ENCODE data around the gene TMEM150A. TPM values are rescaled to one million over a fixed set of nuclear protein-coding genes. Genes with fewer than 3 reads are reported as not detected.

TMEM150A gene
- total RNA-seq, 6 experiments from 2014 or later, result 20.0 to 26.7 (median 21.9) TPM

GRCh38 chr2:85554980-85555612, 47.4 kb downstream of the TMEM150A start:
- peaks cover 0 to 16% (median 12%) of the 10 kb centered on the region in 4 donors for H3K4me1 ChIP-seq
- ATAC-seq (no peak), DNase-seq (no peak)
- no peaks in the 10 kb centered on the region for H3K27me3 ChIP-seq
- WGBS (ENCODE audit: insufficient coverage, low coverage, low lambda C conversion rate, missing lambda C conversion rate), result 100% methylated on average over 3 of the region's 3 CpGs
- H3K36me3 ChIP-seq, result peaks cover 8 to 85% (median 41%) of the 10 kb centered on the region in 4 donors
- no peak overlapping the region for H3K27ac ChIP-seq
- intact Hi-C loops (cut with DNase I), result loop anchor here (5.0 kb wide), 2 partner anchors 133 to 138 kb away; partner anchors contain the start of gene SH2D6 (in 1 of the 2)
- TF ChIP-seq CTCF (IDR thresholded peaks at IDR 0.05) (no peak), POLR2A (IDR thresholded peaks at IDR 0.05) (no peak)
- H3K9me3 ChIP-seq, result no peaks in the 10 kb centered on the region
- no peak overlapping the region for H3K4me3 ChIP-seq

- WGBS (ENCODE audit: insufficient coverage, low coverage, low lambda C conversion rate, missing lambda C conversion rate), result 67% methylated on average over 4 of the region's 6 CpGs
- H3K27me3 ChIP-seq, result no peaks in the 10 kb centered on the region
- H3K27ac ChIP-seq, result no peak overlapping the region
- H3K4me1 ChIP-seq, result peaks cover 0 to 4% (median 0%) of the 10 kb centered on the region in 4 donors
- TF ChIP-seq CTCF (IDR thresholded peaks at IDR 0.05) (no peak), POLR2A (IDR thresholded peaks at IDR 0.05) (no peak)
- intact Hi-C loops (cut with DNase I), result loop anchor here (5.0 kb wide), 2 partner anchors 131 to 136 kb away; partner anchors contain the start of gene SH2D6 (in 1 of the 2)
- H3K4me3 ChIP-seq, result no peak overlapping the region
- peaks cover 6 to 92% (median 45%) of the 10 kb centered on the region in 4 donors for H3K36me3 ChIP-seq
- ATAC-seq (no peak), DNase-seq (no peak)
- H3K9me3 ChIP-seq, result no peaks in the 10 kb centered on the region
Observed at GRCh38 chr2:85553184-85553583, 49.3 kb downstream of the TMEM150A start.

- WGBS (ENCODE audit: insufficient coverage, low coverage, low lambda C conversion rate, missing lambda C conversion rate), result 46% methylated on average over 8 of the region's 9 CpGs
- Histone ChIP-seq H3K4me3 (no peak overlapping the region), H3K27me3 (no peaks in the 10 kb centered on the region), H3K36me3 (peaks cover 6 to 84% (median 42%) of the 10 kb centered on the region in 4 donors), H3K9me3 (no peaks in the 10 kb centered on the region), H3K4me1 (no peaks in the 10 kb centered on the region), H3K27ac (no peak overlapping the region)
- TF ChIP-seq CTCF (IDR thresholded peaks at IDR 0.05) (peak; percentile 94 to 95 (median 95)), POLR2A (IDR thresholded peaks at IDR 0.05) (no peak)
- ATAC-seq, result peak; percentile 82 to 88 (median 84)
- DNase-seq, result peak; percentile 73 to 83 (median 75)
- intact Hi-C loops (cut with DNase I), result loop anchor here (5.0 kb wide), 2 partner anchors 130 to 135 kb away; partner anchors contain the start of gene SH2D6 (in 1 of the 2)
Observed at GRCh38 chr2:85551698-85552678, 50.5 kb downstream of the TMEM150A start.

GRCh38 chr2:85550486-85550885, 52.0 kb downstream of the TMEM150A start:
- WGBS (ENCODE audit: insufficient coverage, low coverage, low lambda C conversion rate, missing lambda C conversion rate), result 67% methylated on average over 9 of the region's 10 CpGs
- intact Hi-C loops (cut with DNase I), result loop anchor here (5.0 kb wide), 2 partner anchors 128 to 133 kb away; partner anchors contain the start of gene SH2D6 (in 1 of the 2)
- H3K9me3 ChIP-seq, result no peaks in the 10 kb centered on the region
- no peaks in the 10 kb centered on the region for H3K4me1 ChIP-seq
- H3K27me3 ChIP-seq, result no peaks in the 10 kb centered on the region
- TF ChIP-seq POLR2A (IDR thresholded peaks at IDR 0.05) (no peak), CTCF (IDR thresholded peaks at IDR 0.05) (no peak)
- H3K4me3 ChIP-seq, result no peak overlapping the region
- no peak for DNase-seq
- peak overlapping the region in 1 of 3 donors; percentile 14 for H3K27ac ChIP-seq
- H3K36me3 ChIP-seq, result peaks cover 10 to 76% (median 39%) of the 10 kb centered on the region in 4 donors
- ATAC-seq, result peak in 3 of 4 donors; percentile 6 to 26 (median 11)
